Heart left ventricle (tissue), 13 donors: ENCODE results near the gene FSCB.

Experiments used
- CTCF ChIP-seq, 12 donors: fragments of 200-600 bp; sonication (generic) in 4 of 12; IDR thresholded peaks; one replicate each; pipeline versions ENCODE4 v1.5.0 to v1.8.0; 2018 to 2022; ENCODE audit warnings: antibody characterized with exemption in 12 of 12, mild to moderate bottlenecking in 5 of 12
- POLR2A ChIP-seq, 2 donors: fragments of 450-650 bp; IDR thresholded peaks; one replicate each; pipeline ENCODE4 v1.6.1; 2017; ENCODE audit warnings: antibody characterized with exemption in 2 of 2, mild to moderate bottlenecking in 2 of 2, moderate library complexity in 2 of 2
- donor health status: ischemic (EF 13 %, LVEDD 7.1; RV severe dilation, severe dysfunction).
- donor health status: DM: no; HTN: yes; CAD: no.
- donor health status: DM: no; HTN: no; CAD: no.
- donor health status: ischemic (EF 25% LVEDD 6.9; RV normal size, moderate dysfunction).
- donor health status: ischemic (EF 25% LVEDD 5.7; RV mildly dilated, moderate dysfunction).
- donor health status: ischemic (EF 35%, LVEDD 5.7; RV mildly dilated, moderate dysfunction).
- donor health status: nonischemic (EF 11% LVEDD 7.7; RV severe dilation, severe dysfunction).
- donor health status: DM: yes; HTN: yes; CAD: no.
- donor health status: PGD.
- donor health status: ischemic (EF 29% LVEDD 5.4; RV normal size, mild dysfunction).
- donor health status: nonischemic (EF 23%, LVEDD 6.1; RV moderate dilation, normal function).

GRCh38 chr14:44461811-44462210 is 45.3 kb downstream of the FSCB start:
- no peak for TF ChIP-seq CTCF (IDR thresholded peaks at IDR 0.05)
- TF ChIP-seq POLR2A (IDR thresholded peaks at IDR 0.05): no peak
